ENCODE results near the gene TCTN1.

DNA sequence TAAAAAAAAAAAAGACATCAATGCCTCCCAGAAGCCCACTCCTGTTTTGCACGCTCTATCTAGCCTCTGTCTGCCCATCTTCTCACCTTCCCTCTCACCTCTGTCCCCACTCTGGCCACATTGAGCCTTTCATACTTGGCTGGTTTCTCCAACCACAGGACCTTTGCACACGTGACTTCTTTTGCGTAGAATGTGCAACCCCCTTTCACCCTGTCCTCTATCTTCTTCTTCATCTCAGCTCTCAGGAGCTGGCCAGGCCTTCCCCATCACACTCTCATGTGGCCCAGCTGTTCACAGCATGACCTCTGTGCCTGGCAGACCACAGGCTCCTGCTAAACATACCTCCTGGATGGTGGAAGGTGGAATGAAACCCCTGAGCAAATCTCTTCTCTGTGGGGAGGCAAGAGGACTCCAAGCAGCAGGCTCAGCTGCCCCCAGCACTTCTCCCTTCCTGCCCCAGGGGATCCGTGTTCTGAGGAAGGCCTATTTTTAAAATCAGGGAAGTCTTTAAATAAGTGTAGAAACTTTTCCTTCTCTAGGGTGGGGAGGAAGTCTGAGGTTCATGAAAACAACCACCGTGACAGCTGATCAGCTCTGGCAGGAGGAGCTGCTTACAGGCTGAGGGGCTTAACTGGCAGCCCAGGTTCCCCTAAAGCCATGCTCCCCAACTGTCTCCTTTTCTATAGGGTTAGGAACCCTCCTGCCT, 63.4 kb downstream of the TCTN1 start:
- TF ChIP-seq, protein P1, sequence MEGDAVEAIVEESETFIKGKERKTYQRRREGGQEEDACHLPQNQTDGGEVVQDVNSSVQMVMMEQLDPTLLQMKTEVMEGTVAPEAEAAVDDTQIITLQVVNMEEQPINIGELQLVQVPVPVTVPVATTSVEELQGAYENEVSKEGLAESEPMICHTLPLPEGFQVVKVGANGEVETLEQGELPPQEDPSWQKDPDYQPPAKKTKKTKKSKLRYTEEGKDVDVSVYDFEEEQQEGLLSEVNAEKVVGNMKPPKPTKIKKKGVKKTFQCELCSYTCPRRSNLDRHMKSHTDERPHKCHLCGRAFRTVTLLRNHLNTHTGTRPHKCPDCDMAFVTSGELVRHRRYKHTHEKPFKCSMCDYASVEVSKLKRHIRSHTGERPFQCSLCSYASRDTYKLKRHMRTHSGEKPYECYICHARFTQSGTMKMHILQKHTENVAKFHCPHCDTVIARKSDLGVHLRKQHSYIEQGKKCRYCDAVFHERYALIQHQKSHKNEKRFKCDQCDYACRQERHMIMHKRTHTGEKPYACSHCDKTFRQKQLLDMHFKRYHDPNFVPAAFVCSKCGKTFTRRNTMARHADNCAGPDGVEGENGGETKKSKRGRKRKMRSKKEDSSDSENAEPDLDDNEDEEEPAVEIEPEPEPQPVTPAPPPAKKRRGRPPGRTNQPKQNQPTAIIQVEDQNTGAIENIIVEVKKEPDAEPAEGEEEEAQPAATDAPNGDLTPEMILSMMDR (IDR thresholded peaks at IDR 0.05), result no peak
- no peak for TF ChIP-seq POLR2A (IDR thresholded peaks at IDR 0.05)
